Neural progenitor cell (in vitro differentiated cells): ENCODE data around the gene MARCHF3. TPM values are rescaled to one million over a fixed set of nuclear protein-coding genes. Genes with fewer than 3 reads are reported as not detected.

Experiments used
- DNase-seq: peaks from one replicate; pipeline ENCODE4 v3.0.0-alpha.2; 2016; ENCODE audit warnings: low spot score
- H2AFZ ChIP-seq: fragments of 200-600 bp; sonication (generic); replicated peaks from 2 replicates; pipeline ENCODE4 v1.6.1; 2016; ENCODE audit warnings: antibody characterized with exemption
- H3F3A ChIP-seq: fragments of 200-600 bp; sonication (generic); 2 replicates; pipeline ENCODE4 v1.6.1; 2016; ENCODE audit warnings: antibody characterized with exemption, low read depth
- H3K27ac ChIP-seq: fragments of 200-600 bp; sonication (generic); 2 replicates; pipeline ENCODE4 v1.5.1; 2016; ENCODE audit warnings: mild to moderate bottlenecking
- H3K27me3 ChIP-seq: fragments of 200-600 bp; sonication (generic); 2 replicates; pipeline ENCODE4 v1.6.1; 2016; ENCODE audit warnings: mild to moderate bottlenecking, moderate library complexity
- H3K36me3 ChIP-seq: fragments of 200-600 bp; sonication (generic); 2 replicates; pipeline ENCODE4 v1.5.1; 2016
- H3K4me1 ChIP-seq: fragments of 200-600 bp; sonication (generic); 2 replicates; pipeline ENCODE4 v1.6.1; 2016; ENCODE audit warnings: mixed run types
- H3K4me2 ChIP-seq: fragments of 200-600 bp; sonication (generic); 2 replicates; pipeline ENCODE4 v1.6.1; 2016
- H3K4me3 ChIP-seq: fragments of 200-600 bp; sonication (generic); 2 replicates; pipeline ENCODE4 v1.5.1; 2016
- H3K79me2 ChIP-seq: fragments of 200-600 bp; sonication (generic); 2 replicates; pipeline ENCODE4 v1.6.1; 2016; ENCODE audit warnings: low read depth
- H3K9ac ChIP-seq: fragments of 200-600 bp; sonication (generic); 2 replicates; pipeline ENCODE4 v1.6.1; 2016
- H3K9me3 ChIP-seq: fragments of 200-600 bp; sonication (generic); 2 replicates; pipeline ENCODE4 v1.5.1; 2016; ENCODE audit warnings: low read depth
- H4K20me1 ChIP-seq: fragments of 200-600 bp; sonication (generic); 2 replicates; pipeline ENCODE4 v1.6.1; 2016; ENCODE audit warnings: low read depth
- H3K27ac Mint-ChIP-seq: 3 replicates; pipeline ENCODE4 v1.8.0; 2021; ENCODE audit warnings: mixed read lengths
- H3K27me3 Mint-ChIP-seq: 2 replicates; pipeline ENCODE4 v1.8.0; 2022; ENCODE audit warnings: low read depth, mild to moderate bottlenecking, inconsistent platforms, moderate library complexity, mixed read lengths; ENCODE audit not compliant: insufficient read depth
- H3K36me3 Mint-ChIP-seq: 3 replicates; pipeline ENCODE4 v1.8.0; 2021; ENCODE audit warnings: mixed read lengths
- H3K4me1 Mint-ChIP-seq: 3 replicates; pipeline ENCODE4 v1.8.0; 2021; ENCODE audit warnings: mixed read lengths
- H3K4me3 Mint-ChIP-seq: 3 replicates; pipeline ENCODE4 v1.8.0; 2021; ENCODE audit warnings: mild to moderate bottlenecking, moderate library complexity, mixed read lengths
- H3K9me3 Mint-ChIP-seq: 3 replicates; pipeline ENCODE4 v1.8.0; 2020; ENCODE audit warnings: mixed read lengths
- EZH2 ChIP-seq: fragments of 200-600 bp; sonication (generic); IDR thresholded peaks from 2 replicates; pipeline ENCODE4 v1.6.1; 2017; ENCODE audit warnings: antibody characterized with exemption, mild to moderate bottlenecking, moderate library complexity
- EZH2phosphoT487 ChIP-seq: fragments of 200-600 bp; sonication (generic); IDR thresholded peaks from 2 replicates; pipeline ENCODE4 v1.6.1; 2017; ENCODE audit warnings: antibody characterized with exemption
- total RNA-seq: library from RNA; depleted of rRNA; stranded (reverse); fragments of >200 nt; gene quantifications from 2 replicates; pipeline ENCODE4 v1.2.3, GENCODE V29; 2015; ENCODE audit warnings: low replicate concordance
- TF ChIP-seq, protein P1 (sequence below): fragments of 200-600 bp; sonication (generic); IDR thresholded peaks from 2 replicates; pipeline ENCODE4 v1.5.1; 2017; ENCODE audit warnings: antibody characterized with exemption, mild to moderate bottlenecking

The MARCHF3 gene
- total RNA-seq, 1 donor from 2014 or later = 6.1 TPM

DNA sequence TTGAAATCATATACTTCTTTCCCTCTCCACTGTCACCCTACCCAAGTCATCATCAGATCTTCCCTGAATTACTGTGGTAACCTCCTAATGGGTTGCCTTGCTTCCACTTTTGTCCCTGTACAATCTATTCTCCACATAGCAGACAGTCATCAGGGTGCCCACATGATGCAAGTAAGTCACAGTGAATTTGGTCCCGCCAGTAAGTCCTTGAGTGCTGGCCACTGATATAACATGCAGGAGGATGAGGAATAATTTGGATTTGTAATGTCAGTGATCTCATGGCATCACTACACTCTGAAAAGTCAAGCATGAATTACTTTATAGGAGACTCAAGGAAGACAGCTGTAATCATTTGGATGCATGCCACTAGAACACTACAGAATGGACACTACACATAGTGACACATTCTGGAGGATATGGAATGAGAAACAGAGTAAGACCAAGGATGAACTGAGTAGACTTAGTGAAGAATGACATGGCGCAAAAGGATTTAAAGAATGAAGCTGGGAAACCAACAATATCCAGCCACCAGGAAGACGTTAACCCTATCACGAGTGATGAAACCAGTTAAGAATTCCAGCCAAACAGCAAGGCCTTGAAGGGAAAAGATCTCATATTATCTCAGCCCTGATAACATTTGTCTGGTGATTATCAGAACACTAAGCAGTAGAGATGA, 28.6 kb downstream of the MARCHF3 start:
- H3K27ac Mint-ChIP-seq = no peak overlapping the region
- DNase-seq = no peak
- no peaks in the 10 kb centered on the region for H3K27me3 ChIP-seq
- H3K36me3 ChIP-seq = no peaks in the 10 kb centered on the region
- no peaks in the 10 kb centered on the region for H3K27me3 Mint-ChIP-seq
- H2AFZ ChIP-seq = no peak overlapping the region
- no peak overlapping the region for H3K27ac ChIP-seq
- no peak overlapping the region for H3K4me3 ChIP-seq
- H3F3A ChIP-seq = no peaks in the 10 kb centered on the region
- no peaks in the 10 kb centered on the region for H3K4me1 ChIP-seq
- H3K4me3 Mint-ChIP-seq = no peak overlapping the region
- no peaks in the 10 kb centered on the region for H3K4me1 Mint-ChIP-seq
- H4K20me1 ChIP-seq = no peaks in the 10 kb centered on the region
- H3K9ac ChIP-seq = no peak overlapping the region
- no peaks in the 10 kb centered on the region for H3K79me2 ChIP-seq
- no peak overlapping the region for H3K4me2 ChIP-seq
- no peak for TF ChIP-seq EZH2phosphoT487
- no peak for TF ChIP-seq EZH2
- TF ChIP-seq, protein P1, sequence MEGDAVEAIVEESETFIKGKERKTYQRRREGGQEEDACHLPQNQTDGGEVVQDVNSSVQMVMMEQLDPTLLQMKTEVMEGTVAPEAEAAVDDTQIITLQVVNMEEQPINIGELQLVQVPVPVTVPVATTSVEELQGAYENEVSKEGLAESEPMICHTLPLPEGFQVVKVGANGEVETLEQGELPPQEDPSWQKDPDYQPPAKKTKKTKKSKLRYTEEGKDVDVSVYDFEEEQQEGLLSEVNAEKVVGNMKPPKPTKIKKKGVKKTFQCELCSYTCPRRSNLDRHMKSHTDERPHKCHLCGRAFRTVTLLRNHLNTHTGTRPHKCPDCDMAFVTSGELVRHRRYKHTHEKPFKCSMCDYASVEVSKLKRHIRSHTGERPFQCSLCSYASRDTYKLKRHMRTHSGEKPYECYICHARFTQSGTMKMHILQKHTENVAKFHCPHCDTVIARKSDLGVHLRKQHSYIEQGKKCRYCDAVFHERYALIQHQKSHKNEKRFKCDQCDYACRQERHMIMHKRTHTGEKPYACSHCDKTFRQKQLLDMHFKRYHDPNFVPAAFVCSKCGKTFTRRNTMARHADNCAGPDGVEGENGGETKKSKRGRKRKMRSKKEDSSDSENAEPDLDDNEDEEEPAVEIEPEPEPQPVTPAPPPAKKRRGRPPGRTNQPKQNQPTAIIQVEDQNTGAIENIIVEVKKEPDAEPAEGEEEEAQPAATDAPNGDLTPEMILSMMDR = no peak
- no peaks in the 10 kb centered on the region for H3K36me3 Mint-ChIP-seq
- H3K9me3 ChIP-seq = no peaks in the 10 kb centered on the region
- H3K9me3 Mint-ChIP-seq = peaks cover 2% of the 10 kb centered on the region

DNA sequence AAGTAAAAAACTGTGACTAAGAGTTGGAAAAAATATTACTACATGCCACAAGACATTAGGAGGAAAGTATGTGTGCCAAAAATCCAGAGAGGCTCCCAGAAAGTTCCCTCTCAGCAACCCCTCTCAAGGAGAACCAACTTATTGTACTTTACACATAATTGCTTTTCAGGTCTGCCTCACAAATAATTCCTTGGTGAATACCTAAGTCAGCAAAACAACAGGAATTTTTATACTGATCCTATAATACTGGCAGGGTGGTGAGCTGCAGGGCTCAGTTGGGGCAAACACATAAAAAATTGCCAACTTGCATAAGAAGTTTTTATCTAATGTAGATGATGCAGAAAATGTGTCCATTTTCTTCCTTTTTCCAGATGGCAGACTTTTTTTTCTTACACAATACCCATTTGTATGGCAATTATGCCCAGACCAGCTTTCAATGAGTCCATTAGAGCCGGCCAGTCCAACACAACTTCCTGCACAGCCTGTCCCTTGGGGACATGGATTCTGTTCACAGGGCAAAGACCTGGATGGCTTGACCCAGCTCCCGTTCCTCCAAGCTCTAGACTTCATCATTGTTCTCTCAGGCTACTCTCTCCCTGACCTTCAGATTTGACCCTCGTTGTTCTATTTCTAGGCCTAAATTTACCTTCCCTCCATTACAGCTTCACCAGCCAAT, 31.3 kb downstream of the MARCHF3 start:
- H3K4me3 ChIP-seq = no peak overlapping the region
- Mint-ChIP-seq H3K4me1 (no peaks in the 10 kb centered on the region), H3K27me3 (no peaks in the 10 kb centered on the region), H3K9me3 (peaks cover 2% of the 10 kb centered on the region), H3K36me3 (no peaks in the 10 kb centered on the region), H3K4me3 (no peak overlapping the region), H3K27ac (no peak overlapping the region)
- DNase-seq = no peak
- no peak overlapping the region for H2AFZ ChIP-seq
- H3K79me2 ChIP-seq = no peaks in the 10 kb centered on the region
- no peaks in the 10 kb centered on the region for H4K20me1 ChIP-seq
- H3K27me3 ChIP-seq = no peaks in the 10 kb centered on the region
- H3K36me3 ChIP-seq = no peaks in the 10 kb centered on the region
- no peak overlapping the region for H3K27ac ChIP-seq
- H3K4me1 ChIP-seq = no peaks in the 10 kb centered on the region
- H3K9ac ChIP-seq = no peak overlapping the region
- TF ChIP-seq EZH2phosphoT487 (no peak), EZH2 (no peak)
- TF ChIP-seq, protein P1 = no peak
- H3F3A ChIP-seq = no peaks in the 10 kb centered on the region
- H3K4me2 ChIP-seq = no peak overlapping the region
- H3K9me3 ChIP-seq = no peaks in the 10 kb centered on the region

DNA sequence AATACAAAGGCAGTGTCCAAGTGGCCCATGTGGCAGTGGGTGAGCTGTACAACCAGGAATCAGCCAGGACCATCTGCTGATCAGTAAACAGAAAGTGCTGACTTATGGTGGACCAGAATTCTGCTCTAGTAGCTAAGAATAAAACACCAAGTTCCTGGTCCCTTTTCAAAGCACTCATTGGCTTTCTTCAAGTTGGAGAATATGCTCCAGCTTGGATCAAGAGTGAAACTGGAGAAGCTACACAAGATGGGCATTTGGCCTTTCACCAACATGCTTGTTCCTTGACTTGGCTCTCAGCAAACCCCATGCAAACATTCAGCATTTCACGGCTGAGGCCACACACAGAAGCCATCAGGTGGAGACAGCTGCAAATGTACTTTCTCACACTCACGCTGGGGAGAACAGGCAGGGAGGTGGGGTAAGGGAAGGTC, 32.1 kb downstream of the MARCHF3 start:
- Histone ChIP-seq H2AFZ (no peak overlapping the region), H3K79me2 (no peaks in the 10 kb centered on the region), H3K9ac (no peak overlapping the region), H3K36me3 (no peaks in the 10 kb centered on the region), H4K20me1 (no peaks in the 10 kb centered on the region), H3K27me3 (no peaks in the 10 kb centered on the region), H3K4me1 (no peaks in the 10 kb centered on the region), H3K27ac (no peak overlapping the region), H3K9me3 (no peaks in the 10 kb centered on the region), H3K4me3 (no peak overlapping the region), H3K4me2 (no peak overlapping the region), H3F3A (no peaks in the 10 kb centered on the region)
- Mint-ChIP-seq H3K36me3 (no peaks in the 10 kb centered on the region), H3K27me3 (no peaks in the 10 kb centered on the region), H3K9me3 (peaks cover 2% of the 10 kb centered on the region), H3K4me1 (no peaks in the 10 kb centered on the region), H3K27ac (no peak overlapping the region), H3K4me3 (no peak overlapping the region)
- no peak for DNase-seq
- TF ChIP-seq EZH2 (no peak), EZH2phosphoT487 (no peak)
- TF ChIP-seq, protein P1 = no peak
